ENCODE data around the gene GARIN5B.

GARIN5B gene

GRCh38 chr19:55384920-55385723 lies 22.1 kb upstream of the GARIN5B start:
- Histone ChIP-seq H3K27me3 (no peaks in the 10 kb centered on the region), H3K4me2 (peak overlapping the region; percentile 95 to 100 (median 100)), H3K9me3 (replicated peaks in 1 of 11) (no peaks in the 10 kb centered on the region), H3K9ac (peak overlapping the region; percentile 90 to 99 (median 96)), H3K27ac (peak overlapping the region; percentile 85 to 95 (median 92)), H4K20me1 (peaks cover 42 to 44% (median 43%) of the 10 kb centered on the region in 11 experiments), H3K4me1 (peaks cover 53 to 66% (median 58%) of the 10 kb centered on the region in 10 experiments), H3K4me3 (peak overlapping the region; percentile 81 to 99 (median 94)), H3K36me3 (peaks cover 37 to 41% (median 39%) of the 10 kb centered on the region in 11 experiments)
- no peak for TF ChIP-seq Cebpa-rat (IDR thresholded peaks at IDR 0.05)

GRCh38 chr19:55384131-55384919 lies 21.3 kb upstream of the GARIN5B start, which contains the start of gene TMEM238:
TMEM238 (minus strand) TSS chr19:55384292; CDS start chr19:55384259, 33 bp downstream.
- Histone ChIP-seq H3K27me3 (no peaks in the 10 kb centered on the region), H3K36me3 (peaks cover 29 to 33% (median 31%) of the 10 kb centered on the region in 11 experiments), H3K27ac (peak within 1 kb of the TSS; percentile 85 to 95 (median 92))

DNA sequence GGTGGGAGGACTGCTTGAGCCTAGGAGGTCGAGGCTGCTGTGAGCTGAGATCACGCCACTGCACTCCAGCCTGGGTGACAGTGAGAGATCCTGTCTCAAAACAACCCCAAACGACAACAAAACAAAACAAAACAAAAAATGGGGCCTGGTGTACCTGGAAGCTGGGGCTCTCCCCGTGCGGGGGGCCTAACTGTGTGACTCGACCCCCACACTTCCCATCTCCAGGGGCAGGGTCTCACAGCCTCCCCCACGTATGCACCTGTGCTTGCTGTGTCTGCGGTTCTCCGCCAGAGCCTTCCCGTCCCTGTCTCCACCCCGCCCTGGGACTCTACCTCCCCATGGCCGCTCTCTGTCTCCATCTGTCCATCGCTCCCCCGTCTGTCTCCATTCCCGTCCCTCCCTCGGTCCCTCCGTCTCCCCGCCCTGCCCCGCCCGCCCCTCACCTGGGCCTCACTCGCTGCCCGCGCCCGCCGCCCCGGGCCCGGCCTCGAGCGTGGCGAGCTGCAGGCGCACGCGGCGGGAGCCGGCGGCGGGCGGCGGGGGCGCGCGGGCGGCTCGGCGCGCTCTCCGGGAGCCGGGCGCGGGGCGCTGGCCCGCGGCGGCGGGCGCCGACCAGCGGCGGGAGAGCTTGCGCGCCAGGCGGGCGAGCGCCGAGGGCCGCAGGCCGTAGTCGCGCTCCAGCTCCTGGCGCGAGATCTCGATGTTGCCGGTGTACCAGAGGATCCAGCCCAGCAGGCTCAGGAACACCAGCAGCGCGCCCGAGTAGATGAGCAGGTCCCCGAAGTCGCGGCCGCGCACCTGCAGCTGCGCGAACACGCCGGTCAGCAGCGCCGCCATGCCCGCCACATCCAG lies 20.4 kb upstream of the GARIN5B start:
- H3K4me3 ChIP-seq: peak overlapping the region; percentile 81 to 99 (median 94)
- peaks cover 37 to 50% (median 42%) of the 10 kb centered on the region in 10 experiments for H3K4me1 ChIP-seq
- H3K9ac ChIP-seq: peak overlapping the region; percentile 90 to 99 (median 96)
- H3K27me3 ChIP-seq: no peaks in the 10 kb centered on the region
- peak overlapping the region; percentile 85 to 95 (median 92) for H3K27ac ChIP-seq
- H3K4me2 ChIP-seq: peak overlapping the region; percentile 95 to 100 (median 100)
- peaks cover 26 to 27% (median 27%) of the 10 kb centered on the region in 11 experiments for H4K20me1 ChIP-seq
- TF ChIP-seq Cebpa-rat (IDR thresholded peaks at IDR 0.05): no peak
- peaks cover 21 to 25% (median 22%) of the 10 kb centered on the region in 11 experiments for H3K36me3 ChIP-seq
- H3K9me3 ChIP-seq (replicated peaks in 1 of 11): no peaks in the 10 kb centered on the region

More at GRCh38 chr19:55384131-55384919, 21.3 kb upstream of the GARIN5B start, which contains the start of gene TMEM238:
- H3K9ac ChIP-seq: peak within 1 kb of the TSS; percentile 90 to 99 (median 96)
- no peaks in the 10 kb centered on the region for H3K9me3 ChIP-seq (replicated peaks in 1 of 11)
- peaks cover 45 to 58% (median 50%) of the 10 kb centered on the region in 10 experiments for H3K4me1 ChIP-seq
- H4K20me1 ChIP-seq: peaks cover 34 to 36% (median 35%) of the 10 kb centered on the region in 11 experiments
- H3K4me3 ChIP-seq: peak within 1 kb of the TSS; percentile 81 to 99 (median 94)
- no peak for TF ChIP-seq Cebpa-rat (IDR thresholded peaks at IDR 0.05)
- H3K4me2 ChIP-seq: peak within 1 kb of the TSS; percentile 95 to 100 (median 100)

GRCh38 chr19:55382522-55383054 lies 19.5 kb upstream of the GARIN5B start:
- H3K27ac ChIP-seq: peak overlapping the region in 5 of 11 experiments; percentile 85 to 95 (median 94); a peak in 10 of 22 replicates

GRCh38 chr19:55382013-55382412 lies 19.0 kb upstream of the GARIN5B start:
- Histone ChIP-seq H3K4me3 (no peak overlapping the region), H3K36me3 (peaks cover 6 to 10% (median 8%) of the 10 kb centered on the region in 11 experiments), H3K9ac (peak overlapping the region in 2 of 11 experiments; percentile 96 to 97; a peak in 2 of 22 replicates), H3K27ac (no peak overlapping the region), H4K20me1 (peaks cover 11 to 18% (median 12%) of the 10 kb centered on the region in 11 experiments), H3K4me1 (peaks cover 22 to 35% (median 28%) of the 10 kb centered on the region in 10 experiments), H3K9me3 (replicated peaks in 1 of 11) (no peaks in the 10 kb centered on the region), H3K4me2 (peak overlapping the region; percentile 95 to 100 (median 100); a peak in 21 of 22 replicates), H3K27me3 (peaks cover 0 to 11% (median 8%) of the 10 kb centered on the region in 11 experiments; a peak in 18 of 22 replicates)
- TF ChIP-seq Cebpa-rat (IDR thresholded peaks at IDR 0.05): no peak

More at GRCh38 chr19:55382522-55383054, 19.5 kb upstream of the GARIN5B start:
- Histone ChIP-seq H4K20me1 (peaks cover 17 to 22% (median 18%) of the 10 kb centered on the region in 11 experiments), H3K27me3 (peaks cover 0 to 7% (median 4%) of the 10 kb centered on the region in 11 experiments; a peak in 17 of 22 replicates), H3K4me1 (peaks cover 28 to 41% (median 34%) of the 10 kb centered on the region in 10 experiments), H3K4me3 (peak overlapping the region in 9 of 10 experiments; percentile 81 to 99 (median 95); a peak in 17 of 20 replicates), H3K9me3 (replicated peaks in 1 of 11) (no peaks in the 10 kb centered on the region), H3K36me3 (peaks cover 12 to 15% (median 13%) of the 10 kb centered on the region in 11 experiments), H3K4me2 (peak overlapping the region; percentile 95 to 100 (median 100)), H3K9ac (peak overlapping the region; percentile 76 to 99 (median 96); a peak in 20 of 22 replicates)
- TF ChIP-seq Cebpa-rat (IDR thresholded peaks at IDR 0.05): no peak

DNA sequence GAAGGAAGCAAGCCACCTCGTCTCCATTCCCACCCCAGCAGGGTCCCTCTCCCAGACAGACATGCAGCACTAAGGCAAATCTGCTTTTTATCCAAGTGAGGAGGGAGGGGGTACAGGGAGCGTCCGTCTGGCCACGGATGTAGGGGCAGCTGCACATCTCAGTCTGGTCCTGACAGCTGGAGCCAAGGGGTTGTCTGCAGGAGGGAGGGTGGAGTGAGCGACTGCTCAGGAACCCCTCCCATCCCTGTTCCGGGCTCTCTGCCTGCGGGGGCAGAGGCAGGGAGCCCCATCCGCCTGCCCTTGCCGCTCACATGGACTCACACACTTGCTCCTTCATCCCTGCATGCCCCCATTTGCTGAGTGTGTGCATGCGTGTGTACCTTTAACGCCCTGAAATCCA lies 16.1 kb upstream of the GARIN5B start:
- H3K4me1 ChIP-seq: peaks cover 17 to 33% (median 24%) of the 10 kb centered on the region in 10 experiments
- no peaks in the 10 kb centered on the region for H3K36me3 ChIP-seq
- no peak for TF ChIP-seq Cebpa-rat (IDR thresholded peaks at IDR 0.05)
- no peaks in the 10 kb centered on the region for H3K9me3 ChIP-seq (replicated peaks in 1 of 11)
- no peak overlapping the region for H3K27ac ChIP-seq
- H3K4me3 ChIP-seq: no peak overlapping the region
- H3K4me2 ChIP-seq: no peak overlapping the region
- H4K20me1 ChIP-seq: peaks cover 0 to 6% (median 0%) of the 10 kb centered on the region in 11 experiments; a peak in 4 of 22 replicates
- H3K9ac ChIP-seq: no peak overlapping the region
- H3K27me3 ChIP-seq: peaks cover 17 to 34% (median 27%) of the 10 kb centered on the region in 11 experiments

GRCh38 chr19:55377356-55378131 lies 14.5 kb upstream of the GARIN5B start:
- Histone ChIP-seq H3K4me2 (no peak overlapping the region), H3K4me3 (no peak overlapping the region), H3K36me3 (no peaks in the 10 kb centered on the region), H3K9me3 (replicated peaks in 1 of 11) (no peaks in the 10 kb centered on the region), H3K27ac (no peak overlapping the region), H3K4me1 (peaks cover 10 to 27% (median 17%) of the 10 kb centered on the region in 10 experiments), H4K20me1 (peaks cover 0 to 10% (median 0%) of the 10 kb centered on the region in 11 experiments; a peak in 5 of 22 replicates), H3K9ac (no peak overlapping the region), H3K27me3 (peaks cover 25 to 50% (median 43%) of the 10 kb centered on the region in 11 experiments)
- TF ChIP-seq Cebpa-rat (IDR thresholded peaks at IDR 0.05): no peak
